ENCODE data around the gene SLC35B1.

SLC35B1 gene

GRCh38 chr17:49707608-49708514, at the start of gene SLC35B1:
Gene SLC35B1 (minus strand): TSS chr17:49707964. CDS start chr17:49707833, 131 bp downstream.
- Histone ChIP-seq H3K4me3 (ENCODE audit: low read depth, low read length) (peak within 1 kb of the TSS; percentile 93), H3K4me2 (ENCODE audit: low read length) (peak within 1 kb of the TSS; percentile 96), H3K79me2 (peaks cover 8% of the 10 kb centered on the region), H3K9me3 (ENCODE audit: control insufficient read depth, low read length) (no peaks in the 10 kb centered on the region), H2AFZ (peak within 1 kb of the TSS; percentile 94), H3K27me3 (ENCODE audit: control insufficient read depth, insufficient read depth, low read length) (no peaks in the 10 kb centered on the region), H3K4me1 (peaks cover 6% of the 10 kb centered on the region), H3K27ac (peak within 1 kb of the TSS; percentile 99), H3K36me3 (ENCODE audit: control insufficient read depth, insufficient read depth, low read length) (no peaks in the 10 kb centered on the region), H3K9ac (peak within 1 kb of the TSS; percentile 78)
- TF ChIP-seq CTCF (IDR thresholded peaks at IDR 0.05) = peak; percentile 82

- Histone ChIP-seq H3K79me2 (peaks cover 49% of the 10 kb centered on the region), H3K9ac (no peak overlapping the region), H3K4me3 (ENCODE audit: low read depth, low read length) (no peak overlapping the region), H3K27ac (no peak overlapping the region), H3K9me3 (ENCODE audit: control insufficient read depth, low read length) (no peaks in the 10 kb centered on the region), H3K4me1 (peaks cover 5% of the 10 kb centered on the region), H3K36me3 (ENCODE audit: control insufficient read depth, insufficient read depth, low read length) (no peaks in the 10 kb centered on the region), H2AFZ (no peak overlapping the region), H3K4me2 (ENCODE audit: low read length) (no peak overlapping the region), H3K27me3 (ENCODE audit: control insufficient read depth, insufficient read depth, low read length) (no peaks in the 10 kb centered on the region)
- no peak for TF ChIP-seq CTCF (IDR thresholded peaks at IDR 0.05)
Observed at GRCh38 chr17:49757151-49757777, 49.5 kb upstream of the SLC35B1 start.

- Histone ChIP-seq H2AFZ (no peak overlapping the region), H3K79me2 (peaks cover 53% of the 10 kb centered on the region), H3K4me1 (peaks cover 5% of the 10 kb centered on the region), H3K9me3 (ENCODE audit: control insufficient read depth, low read length) (no peaks in the 10 kb centered on the region), H3K27ac (no peak overlapping the region), H3K9ac (no peak overlapping the region), H3K27me3 (ENCODE audit: control insufficient read depth, insufficient read depth, low read length) (no peaks in the 10 kb centered on the region), H3K4me2 (ENCODE audit: low read length) (no peak overlapping the region), H3K4me3 (ENCODE audit: low read depth, low read length) (no peak overlapping the region), H3K36me3 (ENCODE audit: control insufficient read depth, insufficient read depth, low read length) (no peaks in the 10 kb centered on the region)
- TF ChIP-seq CTCF (IDR thresholded peaks at IDR 0.05) = no peak
Observed at GRCh38 chr17:49756323-49757150, 48.8 kb upstream of the SLC35B1 start.

- Histone ChIP-seq H3K4me2 (ENCODE audit: low read length) (no peak overlapping the region), H3K4me1 (peaks cover 5% of the 10 kb centered on the region), H3K4me3 (ENCODE audit: low read depth, low read length) (no peak overlapping the region), H3K27ac (no peak overlapping the region), H3K36me3 (ENCODE audit: control insufficient read depth, insufficient read depth, low read length) (no peaks in the 10 kb centered on the region), H3K27me3 (ENCODE audit: control insufficient read depth, insufficient read depth, low read length) (no peaks in the 10 kb centered on the region), H3K79me2 (peaks cover 57% of the 10 kb centered on the region), H3K9me3 (ENCODE audit: control insufficient read depth, low read length) (no peaks in the 10 kb centered on the region), H2AFZ (no peak overlapping the region), H3K9ac (no peak overlapping the region)
- TF ChIP-seq CTCF (IDR thresholded peaks at IDR 0.05) = no peak
Observed at GRCh38 chr17:49755663-49756283, 48.0 kb upstream of the SLC35B1 start.

Data from parathyroid adenoma (tissue), 2 donors.